OCI-LY7 (cell line): ENCODE measurements around the gene SMARCAL1. TPM values are rescaled to one million over a fixed set of nuclear protein-coding genes. Genes with fewer than 3 reads are reported as not detected.

ENCODE experiments used
- BruUV-seq: library from RNA; stranded (reverse); fragments of 400-500 nt; replicated peaks from 2 replicates; lab custom pipeline; 2021; lab: Mats Ljungman, UMichigan
- CTCF ChIA-PET: fragments of 300-600 bp; sonication (Branson Sonifier 250); formaldehyde crosslinking; loops from one replicate; lab custom pipeline; 2022; ENCODE audit warnings: antibody characterized with exemption; ENCODE audit not compliant: unreplicated experiment; lab: Charles Lee
- POLR2A ChIA-PET: fragments of 300-600 bp; sonication (Branson Sonifier 250); formaldehyde crosslinking; loops from one replicate; lab custom pipeline; 2022; ENCODE audit warnings: antibody characterized with exemption; lab: Charles Lee
- DNase-seq: peaks from one replicate; pipeline ENCODE4 v3.0.0-alpha.2; 2015; ENCODE audit warnings: low spot score
- H2AFZ ChIP-seq: fragments of 200-600 bp; sonication (generic), shearing (Covaris generic); 2 replicates; pipeline ENCODE4 v1.6.1; 2014; ENCODE audit warnings: mild to moderate bottlenecking, antibody characterized with exemption, low read length, moderate library complexity
- H3K27ac ChIP-seq: fragments of 200-600 bp; sonication (generic); 2 replicates; pipeline ENCODE4 v1.5.1; 2014; ENCODE audit warnings: mixed run types, low read depth, mild to moderate bottlenecking, moderate library complexity, low read length, inconsistent platforms; ENCODE audit not compliant: poor library complexity, severe bottlenecking
- H3K36me3 ChIP-seq: fragments of 200-600 bp; sonication (generic); 2 replicates; pipeline ENCODE4 v1.6.1; 2014; ENCODE audit warnings: mild to moderate bottlenecking, antibody characterized with exemption, low read length, moderate library complexity, mixed read lengths; ENCODE audit not compliant: insufficient read depth
- H3K4me1 ChIP-seq: fragments of 200-600 bp; sonication (generic); 2 replicates; pipeline ENCODE4 v1.5.1; 2014; ENCODE audit warnings: mild to moderate bottlenecking, low read length; ENCODE audit not compliant: insufficient read depth, poor library complexity, severe bottlenecking
- H3K4me2 ChIP-seq: fragments of 200-600 bp; sonication (generic); 2 replicates; pipeline ENCODE4 v1.6.1; 2014; ENCODE audit warnings: mild to moderate bottlenecking, low read length
- H3K4me3 ChIP-seq: fragments of 200-600 bp; sonication (generic); 2 replicates; pipeline ENCODE4 v1.5.1; 2014; ENCODE audit warnings: mild to moderate bottlenecking, low read depth, low read length; ENCODE audit not compliant: poor library complexity, severe bottlenecking
- H3K79me2 ChIP-seq: fragments of 200-600 bp; sonication (generic); 2 replicates; pipeline ENCODE4 v1.6.1; 2016; ENCODE audit warnings: low read depth, mild to moderate bottlenecking, low read length, moderate library complexity, mixed read lengths; ENCODE audit not compliant: insufficient read depth
- H3K9me2 ChIP-seq: fragments of 200-600 bp; sonication (generic); 2 replicates; pipeline ENCODE4 v1.6.1; 2016; ENCODE audit warnings: mild to moderate bottlenecking, low read length, mixed read lengths; ENCODE audit not compliant: insufficient read depth
- H3K9me3 ChIP-seq: fragments of 200-600 bp; sonication (generic); 2 replicates; pipeline ENCODE4 v1.6.1; 2014; ENCODE audit warnings: mild to moderate bottlenecking, mixed run types, low read length, mixed read lengths
- H4K20me1 ChIP-seq: fragments of 200-600 bp; sonication (generic); 2 replicates; pipeline ENCODE4 v1.6.1; 2014; ENCODE audit warnings: mild to moderate bottlenecking, antibody characterized with exemption, low read length, moderate library complexity, mixed read lengths; ENCODE audit not compliant: insufficient read depth
- EZH2phosphoT487 ChIP-seq: fragments of 200-600 bp; sonication (generic); IDR thresholded peaks from 2 replicates; pipeline ENCODE4 v1.6.1; 2018; ENCODE audit warnings: low read depth, borderline replicate concordance, mild to moderate bottlenecking, mixed run types, antibody characterized with exemption, low read length, moderate library complexity, mixed read lengths
- intact Hi-C: fragments of 100-400 bp; cut with micrococcal nuclease; formaldehyde crosslinking; loops from one replicate; pipeline ENCODE4 v1.10.0; 2022; ENCODE audit not compliant: unreplicated experiment
- total RNA-seq, 2 experiments: library from RNA; depleted of rRNA in 1 of 2; stranded (reverse); fragments of >200 nt in 1 of 2; shearing (Covaris generic) in 1 of 2; gene quantifications; 2 replicates each; pipeline ENCODE4 v1.2.3, GENCODE V29; 2014 to 2022
- TF ChIP-seq, protein P1 (sequence below): fragments of 200-600 bp; sonication (generic); conservative IDR thresholded peaks from 2 replicates; pipeline ENCODE4 v1.5.1; 2014; ENCODE audit warnings: mild to moderate bottlenecking, antibody characterized with exemption, low read length, moderate library complexity, mixed read lengths

The SMARCAL1 gene
- total RNA-seq, 2 experiments from 2014 or later: 12.2 to 26.1 TPM

DNA sequence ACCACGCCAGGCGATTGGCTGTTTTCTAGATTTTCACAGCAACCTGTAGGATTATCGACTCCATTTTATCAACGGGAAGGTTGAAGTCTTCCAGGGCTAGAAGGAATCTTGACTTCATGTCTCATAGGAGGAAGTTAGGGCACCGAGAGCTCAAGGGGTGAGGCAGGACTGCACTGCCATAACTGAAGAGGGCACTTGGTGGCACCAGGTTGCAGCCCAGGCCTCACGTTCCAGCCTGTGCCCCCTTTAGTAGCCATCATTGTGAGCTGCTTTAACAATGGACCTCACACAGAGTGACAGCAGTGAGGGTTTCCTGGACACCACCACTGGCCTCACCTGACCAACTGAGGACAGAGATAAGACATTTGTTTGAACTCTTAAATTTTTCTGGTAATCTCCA lies 63.5 kb downstream of the SMARCAL1 start:
- no peaks in the 10 kb centered on the region for H3K9me3 ChIP-seq
- peaks cover 20% of the 10 kb centered on the region for H3K36me3 ChIP-seq
- H2AFZ ChIP-seq: no peak overlapping the region
- H3K27ac ChIP-seq: no peak overlapping the region
- H3K4me3 ChIP-seq: no peak overlapping the region
- POLR2A ChIA-PET: no interaction called here
- TF ChIP-seq EZH2phosphoT487: no peak
- TF ChIP-seq, protein P1, sequence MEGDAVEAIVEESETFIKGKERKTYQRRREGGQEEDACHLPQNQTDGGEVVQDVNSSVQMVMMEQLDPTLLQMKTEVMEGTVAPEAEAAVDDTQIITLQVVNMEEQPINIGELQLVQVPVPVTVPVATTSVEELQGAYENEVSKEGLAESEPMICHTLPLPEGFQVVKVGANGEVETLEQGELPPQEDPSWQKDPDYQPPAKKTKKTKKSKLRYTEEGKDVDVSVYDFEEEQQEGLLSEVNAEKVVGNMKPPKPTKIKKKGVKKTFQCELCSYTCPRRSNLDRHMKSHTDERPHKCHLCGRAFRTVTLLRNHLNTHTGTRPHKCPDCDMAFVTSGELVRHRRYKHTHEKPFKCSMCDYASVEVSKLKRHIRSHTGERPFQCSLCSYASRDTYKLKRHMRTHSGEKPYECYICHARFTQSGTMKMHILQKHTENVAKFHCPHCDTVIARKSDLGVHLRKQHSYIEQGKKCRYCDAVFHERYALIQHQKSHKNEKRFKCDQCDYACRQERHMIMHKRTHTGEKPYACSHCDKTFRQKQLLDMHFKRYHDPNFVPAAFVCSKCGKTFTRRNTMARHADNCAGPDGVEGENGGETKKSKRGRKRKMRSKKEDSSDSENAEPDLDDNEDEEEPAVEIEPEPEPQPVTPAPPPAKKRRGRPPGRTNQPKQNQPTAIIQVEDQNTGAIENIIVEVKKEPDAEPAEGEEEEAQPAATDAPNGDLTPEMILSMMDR: no peak
- no peak for DNase-seq
- no peaks in the 10 kb centered on the region for H3K9me2 ChIP-seq
- CTCF ChIA-PET: no interaction called here
- no TSS peak for BruUV-seq
- no peaks in the 10 kb centered on the region for H3K4me1 ChIP-seq
- no peaks in the 10 kb centered on the region for H4K20me1 ChIP-seq
- intact Hi-C loops: no loop called here
- no peaks in the 10 kb centered on the region for H3K79me2 ChIP-seq
- H3K4me2 ChIP-seq: no peak overlapping the region

DNA sequence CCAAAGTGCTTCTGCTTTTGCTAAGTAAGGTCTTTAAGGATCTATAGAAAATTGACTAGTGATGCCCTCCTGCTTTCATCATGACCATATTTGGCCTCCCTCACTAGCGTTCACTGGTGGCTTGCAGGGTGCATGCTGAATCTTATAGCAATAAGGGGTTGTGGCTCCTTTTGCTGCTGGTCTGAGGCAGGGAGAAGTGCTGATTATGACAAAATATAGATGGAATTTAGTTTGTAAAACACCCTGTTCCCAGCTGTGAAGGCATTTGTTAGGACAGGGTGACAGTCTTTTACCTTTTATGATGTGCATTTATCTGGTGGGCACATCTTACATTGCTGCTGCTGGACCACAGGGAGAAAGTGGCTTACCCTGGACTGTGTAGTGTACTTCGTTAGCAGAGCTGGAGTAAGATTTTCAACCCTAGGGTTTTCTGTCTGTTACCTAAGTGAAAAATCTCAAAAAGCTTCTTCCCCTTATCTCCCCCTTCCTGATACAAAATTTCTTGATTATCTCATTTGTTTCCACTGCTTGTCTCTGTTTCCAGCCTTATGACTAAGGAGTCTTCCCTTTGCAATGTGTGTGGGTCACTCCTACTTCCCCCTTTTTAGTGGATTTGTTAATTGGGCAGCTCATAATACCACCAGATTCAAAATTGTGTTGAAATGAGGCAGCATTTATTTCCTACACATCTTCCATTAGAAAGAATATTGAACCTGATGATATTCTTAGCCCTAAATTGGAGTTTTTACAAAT lies 65.2 kb downstream of the SMARCAL1 start:
- no peak overlapping the region for H3K27ac ChIP-seq
- intact Hi-C loops: no loop called here
- H3K36me3 ChIP-seq: peaks cover 20% of the 10 kb centered on the region
- H3K4me3 ChIP-seq: no peak overlapping the region
- BruUV-seq: no TSS peak
- ChIA-PET CTCF (no interaction called here), POLR2A (no interaction called here)
- TF ChIP-seq EZH2phosphoT487: no peak
- TF ChIP-seq, protein P1: no peak
- H3K4me2 ChIP-seq: no peak overlapping the region
- H3K9me3 ChIP-seq: no peaks in the 10 kb centered on the region
- H3K4me1 ChIP-seq: no peaks in the 10 kb centered on the region
- no peak overlapping the region for H2AFZ ChIP-seq
- H3K79me2 ChIP-seq: no peaks in the 10 kb centered on the region
- DNase-seq: no peak
- no peaks in the 10 kb centered on the region for H4K20me1 ChIP-seq
- no peaks in the 10 kb centered on the region for H3K9me2 ChIP-seq

DNA sequence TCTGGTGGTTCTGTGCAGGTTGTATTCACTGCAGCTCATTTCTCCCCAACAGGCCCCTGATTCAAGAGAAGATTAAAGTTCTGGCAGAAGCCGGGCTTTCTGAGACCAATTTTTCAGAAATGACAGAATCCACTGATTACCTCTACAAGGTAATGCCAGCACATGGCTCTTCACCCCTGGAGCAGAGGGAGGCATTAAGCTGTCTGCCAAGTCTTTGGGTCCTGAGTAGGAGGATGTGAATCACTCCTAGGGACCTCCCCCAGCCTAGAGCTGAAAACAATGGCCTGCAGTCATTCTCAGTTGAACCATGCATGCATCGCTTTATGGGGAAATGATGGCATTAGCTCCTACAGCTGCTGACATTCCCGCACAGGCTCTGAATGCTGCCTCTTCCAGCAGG lies 65.9 kb downstream of the SMARCAL1 start:
- intact Hi-C loops: no loop called here
- H3K79me2 ChIP-seq: no peaks in the 10 kb centered on the region
- no peak overlapping the region for H3K4me3 ChIP-seq
- H3K36me3 ChIP-seq: peaks cover 27% of the 10 kb centered on the region
- no peaks in the 10 kb centered on the region for H4K20me1 ChIP-seq
- H3K9me3 ChIP-seq: no peaks in the 10 kb centered on the region
- POLR2A ChIA-PET: no interaction called here
- no peak for DNase-seq
- H3K27ac ChIP-seq: no peak overlapping the region
- BruUV-seq: no TSS peak
- H2AFZ ChIP-seq: no peak overlapping the region
- TF ChIP-seq EZH2phosphoT487: no peak
- TF ChIP-seq, protein P1: no peak
- no peak overlapping the region for H3K4me2 ChIP-seq
- CTCF ChIA-PET: no interaction called here
- no peaks in the 10 kb centered on the region for H3K9me2 ChIP-seq
- no peaks in the 10 kb centered on the region for H3K4me1 ChIP-seq
